GM19351 (cell line): ENCODE data around the gene SEPTIN5.

Experiments
- ATAC-seq: cut with Tn5 transposase; IDR thresholded peaks from one replicate; pipeline ENCODE4 v1.9.1; 2021; ENCODE audit warnings: mild to moderate bottlenecking, moderate library complexity; ENCODE audit not compliant: unreplicated experiment

The SEPTIN5 gene

GRCh38 chr22:19760058-19760950 is 46.0 kb downstream of the SEPTIN5 start, which contains the start of gene TBX1:
TSS of gene TBX1 (plus strand) at chr22:19760778. CDS start at chr22:19760844, 66 bp downstream.
- ATAC-seq = no peak

- no peak for ATAC-seq
Measured at GRCh38 chr22:19760951-19761724, 46.8 kb downstream of the SEPTIN5 start.

- no peak for ATAC-seq
Measured at GRCh38 chr22:19761725-19762567, 47.6 kb downstream of the SEPTIN5 start.

GRCh38 chr22:19762568-19763457 is 48.5 kb downstream of the SEPTIN5 start:
- no peak for ATAC-seq

GRCh38 chr22:19763458-19764298 is 49.4 kb downstream of the SEPTIN5 start:
- no peak for ATAC-seq

- no peak for ATAC-seq
Measured at GRCh38 chr22:19764299-19764593, 49.9 kb downstream of the SEPTIN5 start.

- no peak for ATAC-seq
Measured at GRCh38 chr22:19764636-19765476, 50.6 kb downstream of the SEPTIN5 start.

- ATAC-seq = no peak
Measured at GRCh38 chr22:19765477-19766239, 51.4 kb downstream of the SEPTIN5 start.

- ATAC-seq = no peak
Measured at GRCh38 chr22:19766240-19766510, 51.9 kb downstream of the SEPTIN5 start.

GRCh38 chr22:19766511-19767426 is 52.5 kb downstream of the SEPTIN5 start:
- ATAC-seq = no peak

- ATAC-seq = no peak
Measured at GRCh38 chr22:19767427-19768341, 53.4 kb downstream of the SEPTIN5 start.

- ATAC-seq = no peak
Measured at GRCh38 chr22:19769393-19769715, 55.1 kb downstream of the SEPTIN5 start.

GRCh38 chr22:19770349-19771220 is 56.3 kb downstream of the SEPTIN5 start:
- ATAC-seq = no peak

- ATAC-seq = no peak
Measured at GRCh38 chr22:19772422-19772672, 58.0 kb downstream of the SEPTIN5 start.
